T47D (cell line): ENCODE results near the gene DYNLT2.

Experiments
- DNase-seq, 2 experiments: peaks; one replicate each; pipeline versions ENCODE4 v3.0.0 to v3.0.0-alpha.2; 2011 to 2012; ENCODE audit warnings: low read depth in 1 of 2, low spot score in 1 of 2
- JUND ChIP-seq: IDR thresholded peaks from 2 replicates; pipeline ENCODE4 v1.6.1; 2012; ENCODE audit warnings: low read depth
- in situ Hi-C: cut with HindIII; loops from 2 replicates; pipeline ENCODE4 v1.10.0; 2016; ENCODE audit warnings: low sequenced_read_pairs, low pct_unique_long_range_greater_than_20kb

Gene DYNLT2

DNA sequence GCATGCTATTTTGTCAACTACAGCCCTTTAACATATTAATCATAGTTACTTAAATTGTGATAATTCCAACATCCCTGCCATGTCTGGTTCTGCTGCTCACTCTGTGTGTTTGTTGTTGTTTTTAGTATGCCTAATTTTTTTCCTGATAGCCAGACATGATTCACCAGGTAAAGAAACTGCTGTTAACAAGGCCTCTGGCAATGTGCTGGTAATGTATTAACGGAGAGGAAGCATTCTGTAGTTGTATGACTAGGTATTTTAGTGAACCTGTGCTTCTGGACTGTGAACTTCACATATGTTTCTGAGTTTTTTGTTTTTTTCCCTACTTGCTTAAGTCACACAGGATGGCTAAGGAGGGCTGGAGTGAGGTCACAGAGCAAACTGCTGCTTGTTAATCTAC, 4.8 kb downstream of the DYNLT2 start:
- in situ Hi-C loops: no loop called here
- no peak for TF ChIP-seq JUND
- no peak for DNase-seq

DNA sequence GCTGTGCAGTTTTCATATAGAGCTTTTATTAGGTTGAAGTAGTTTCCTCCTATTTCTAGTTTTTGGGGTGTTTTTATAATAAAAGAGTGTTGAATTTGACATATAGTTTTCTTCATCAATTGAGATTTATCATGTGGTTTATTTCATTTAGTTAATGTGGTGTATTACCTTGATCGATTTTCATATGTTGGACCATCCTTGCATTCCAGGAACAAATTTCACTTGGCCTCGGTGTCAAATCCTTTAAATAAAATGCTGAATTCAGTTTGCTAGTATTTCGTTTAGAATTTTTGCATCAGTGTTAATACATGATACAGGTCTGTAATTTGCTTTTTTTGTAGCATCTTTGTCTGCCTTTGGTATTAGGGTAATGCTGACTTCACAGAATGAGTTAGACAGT, 6.0 kb downstream of the DYNLT2 start:
- in situ Hi-C loops: no loop called here

DNA sequence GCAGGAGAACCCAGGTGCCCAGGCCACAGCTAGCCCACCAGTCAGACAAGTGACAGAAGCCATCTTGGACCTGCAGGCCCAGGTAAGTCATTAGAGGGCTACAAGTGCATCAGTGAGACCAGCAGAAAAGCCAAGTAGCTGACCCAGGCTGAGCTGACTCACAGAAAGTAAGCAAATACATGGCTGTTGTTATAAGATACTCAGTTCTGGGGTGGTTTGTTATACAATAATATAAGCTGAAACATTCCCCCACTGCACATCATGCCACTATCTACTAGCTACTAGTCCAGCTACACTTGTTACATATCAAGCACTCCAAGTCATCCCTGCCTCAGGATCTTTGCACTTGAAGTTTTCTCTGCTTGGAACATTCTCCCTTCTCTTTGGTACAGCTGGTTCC, 10.0 kb downstream of the DYNLT2 start:
- no peak for TF ChIP-seq JUND
- no peak for DNase-seq
- in situ Hi-C loops: no loop called here

More for the DNA sequence above, 6.0 kb downstream of the DYNLT2 start:
- DNase-seq: no peak
- TF ChIP-seq JUND: no peak

GRCh38 chr6:169738976-169739529, 12.3 kb downstream of the DYNLT2 start:
- in situ Hi-C loops: no loop called here
- DNase-seq: no peak
- no peak for TF ChIP-seq JUND

GRCh38 chr6:169738204-169738975, 13.0 kb downstream of the DYNLT2 start:
- TF ChIP-seq JUND: no peak
- DNase-seq: no peak
- in situ Hi-C loops: no loop called here

GRCh38 chr6:169729961-169730360, 21.4 kb downstream of the DYNLT2 start:
- in situ Hi-C loops: no loop called here
- TF ChIP-seq JUND: no peak
- no peak for DNase-seq

GRCh38 chr6:169726963-169727362, 24.4 kb downstream of the DYNLT2 start:
- no peak for DNase-seq
- in situ Hi-C loops: no loop called here
- no peak for TF ChIP-seq JUND

DNA sequence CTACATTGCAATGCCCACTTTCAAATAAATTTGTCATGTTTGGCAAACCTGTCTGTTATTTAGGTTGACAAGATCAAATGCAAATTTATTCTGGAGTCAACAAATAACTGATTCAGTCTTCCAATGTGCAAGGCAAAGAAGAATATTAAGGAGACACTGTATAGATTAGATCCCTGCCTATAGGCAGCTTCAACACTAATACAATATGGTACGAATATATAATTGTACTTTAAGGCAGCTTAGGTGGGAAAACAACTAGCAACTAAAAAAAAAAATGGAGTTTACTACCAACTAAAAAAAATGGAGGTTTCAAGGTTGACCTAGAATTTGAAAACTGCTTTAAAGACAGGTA, 25.3 kb downstream of the DYNLT2 start:
- no peak for DNase-seq
- in situ Hi-C loops: no loop called here
- TF ChIP-seq JUND: no peak

DNA sequence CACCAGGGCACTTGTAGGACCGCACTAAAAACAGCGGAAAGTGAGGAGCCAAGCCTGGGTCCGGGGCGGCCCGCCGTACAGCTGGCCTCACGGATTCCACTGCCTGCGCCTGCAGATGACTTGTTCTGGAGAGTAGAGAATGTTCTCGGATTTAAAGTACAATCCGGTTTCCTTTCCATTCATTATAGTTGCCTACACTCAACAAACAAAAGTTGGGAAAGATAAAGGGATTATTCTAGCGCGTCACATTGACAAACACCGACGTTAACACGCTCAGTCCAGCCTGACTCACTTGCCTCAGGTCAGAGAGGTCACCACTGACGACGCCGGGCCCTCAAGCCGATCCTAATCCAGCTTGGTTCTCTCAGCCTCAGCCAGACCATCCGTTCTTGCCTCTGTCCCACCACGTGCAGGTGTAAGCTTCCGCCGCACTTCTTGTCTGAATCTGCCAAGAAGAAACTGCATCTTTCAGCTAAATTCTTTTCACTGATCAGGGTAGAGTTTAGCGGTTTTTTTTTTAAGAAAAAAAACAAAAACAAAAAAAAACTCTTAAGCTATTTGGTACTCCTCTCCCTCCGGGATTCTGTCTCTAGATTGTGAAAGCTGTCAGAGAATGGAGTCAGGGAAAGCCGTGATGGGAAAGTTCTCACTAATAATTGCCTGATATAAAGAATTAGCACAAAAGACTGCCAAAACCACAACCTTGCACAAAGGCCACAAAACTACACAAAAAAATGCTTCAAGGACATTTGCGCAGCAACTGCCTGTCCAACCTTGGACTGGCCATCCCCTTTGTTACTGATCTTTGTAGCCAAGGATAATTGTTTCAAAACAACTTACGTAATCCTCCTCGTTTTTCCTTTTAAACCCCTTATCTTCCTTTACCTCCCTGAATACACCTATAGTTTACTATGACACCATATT, 26.0 kb downstream of the DYNLT2 start:
- peak in 1 of 2 experiments; percentile 15 for DNase-seq
- no peak for TF ChIP-seq JUND
- in situ Hi-C loops: no loop called here

DNA sequence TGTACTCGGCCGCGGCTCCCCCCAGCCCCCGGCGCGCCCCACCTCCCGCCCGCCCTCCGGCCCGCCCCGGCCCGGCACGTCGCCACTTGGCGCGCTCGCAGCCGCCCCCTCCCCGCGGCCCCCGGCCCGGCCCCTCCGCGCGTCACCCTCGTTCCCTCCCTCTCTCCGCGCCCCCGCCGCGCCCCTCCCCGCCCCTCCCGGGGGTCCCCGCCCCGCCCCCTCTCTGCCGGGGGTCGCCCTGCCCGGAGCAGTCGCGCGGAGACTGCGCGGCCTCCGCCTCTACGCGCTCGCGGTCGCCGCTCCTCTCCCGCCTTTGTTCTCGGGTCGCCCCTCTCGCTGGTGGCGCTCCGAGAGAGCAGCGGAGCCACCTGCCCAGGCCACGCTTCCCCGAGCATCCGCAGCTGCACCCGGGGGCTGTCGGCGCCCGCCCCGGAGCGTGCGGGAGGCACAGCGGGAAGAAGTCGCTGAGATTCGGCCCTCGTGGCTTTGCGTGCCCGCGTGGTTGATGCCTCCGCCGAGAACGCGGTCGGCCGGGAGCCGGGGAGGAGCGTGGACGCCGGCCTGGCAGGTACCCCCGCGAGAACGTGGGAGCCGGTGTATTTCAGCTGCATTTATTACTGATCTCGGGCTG, 26.8 kb downstream of the DYNLT2 start, which contains the start of gene PHF10:
TSS of gene PHF10 (minus strand) at position 7 of the 631 bp plus-strand sequence. CDS start 569 bp downstream, outside the sequence.
- no peak for TF ChIP-seq JUND
- in situ Hi-C loops: no loop called here
- DNase-seq: peak; percentile 43 to 57

- peak; percentile 28 for DNase-seq
- in situ Hi-C loops: no loop called here
These were observed 27.3 kb downstream of the DYNLT2 start for GRCh38 chr6:169723991-169724493.

More at GRCh38 chr6:169723991-169724493, 27.3 kb downstream of the DYNLT2 start:
- no peak for TF ChIP-seq JUND
